Activated CD4-positive, alpha-beta T cell treated with anti-CD3 and anti-CD28 coated beads for 4 hours (primary cell): ENCODE measurements around the gene PKM.
A peak's percentile ranks its signal among the peaks of the same experiment; 100 is the strongest.

Source experiments
- DNase-seq, 2 donors: peaks; one replicate each; pipeline ENCODE4 v3.0.0-alpha.2; 2020

Gene PKM

GRCh38 chr15:72199721-72200212 lies 31.2 kb downstream of the PKM start:
- DNase-seq: peak; percentile 60 to 75

- no peak for DNase-seq
Observed at GRCh38 chr15:72199205-72199515, 31.8 kb downstream of the PKM start.

GRCh38 chr15:72198356-72199204 lies 32.4 kb downstream of the PKM start:
- no peak for DNase-seq

- DNase-seq: peak; percentile 31 to 32
Observed at GRCh38 chr15:72197460-72198355, 33.3 kb downstream of the PKM start, which contains the start of gene GRAMD2A. GRAMD2A (minus strand) TSS chr15:72197787.

- no peak for DNase-seq
Observed at GRCh38 chr15:72197041-72197459, 33.9 kb downstream of the PKM start.

GRCh38 chr15:72196409-72197040 lies 34.5 kb downstream of the PKM start:
- no peak for DNase-seq

GRCh38 chr15:72195101-72195511 lies 35.9 kb downstream of the PKM start:
- no peak for DNase-seq

- DNase-seq: no peak
Observed at GRCh38 chr15:72193836-72194396, 37.1 kb downstream of the PKM start.

- DNase-seq: no peak
Observed at GRCh38 chr15:72192416-72192815, 38.6 kb downstream of the PKM start.

GRCh38 chr15:72189250-72189902 lies 41.6 kb downstream of the PKM start:
- DNase-seq: no peak

GRCh38 chr15:72184165-72184811 lies 46.7 kb downstream of the PKM start:
- DNase-seq: no peak

- no peak for DNase-seq
Observed at GRCh38 chr15:72183781-72184164, 47.2 kb downstream of the PKM start.

GRCh38 chr15:72182673-72183072 lies 48.3 kb downstream of the PKM start:
- DNase-seq: no peak

- no peak for DNase-seq
Observed at GRCh38 chr15:72182244-72182643, 48.7 kb downstream of the PKM start.

- no peak for DNase-seq
Observed at GRCh38 chr15:72180761-72181324, 50.1 kb downstream of the PKM start.

- no peak for DNase-seq
Observed at GRCh38 chr15:72179950-72180581, 50.9 kb downstream of the PKM start.

- DNase-seq: no peak
Observed at GRCh38 chr15:72178976-72179585, 51.9 kb downstream of the PKM start.

GRCh38 chr15:72176743-72177142 lies 54.2 kb downstream of the PKM start:
- no peak for DNase-seq

- no peak for DNase-seq
Observed at GRCh38 chr15:72176159-72176558, 54.8 kb downstream of the PKM start.
